Mucosa of rectum (tissue), 2 donors: ENCODE data around the gene PIKFYVE.

Experiments
- H3K27ac ChIP-seq, 2 donors: one replicate each; pipeline ENCODE4 v1.7.0; 2013; ENCODE audit warnings: inconsistent platforms in 2 of 2, low read depth in 2 of 2, low read length in 2 of 2
- H3K27me3 ChIP-seq, 2 donors: one replicate each; pipeline ENCODE4 v1.7.0; 2013; ENCODE audit warnings: low read length in 2 of 2; ENCODE audit not compliant: control insufficient read depth in 2 of 2, insufficient read depth in 2 of 2
- H3K36me3 ChIP-seq, 2 donors: one replicate each; pipeline ENCODE4 v1.7.0; 2013; ENCODE audit warnings: low read length in 2 of 2; ENCODE audit not compliant: control insufficient read depth in 2 of 2, insufficient read depth in 2 of 2
- H3K4me1 ChIP-seq, 2 donors: one replicate each; pipeline ENCODE4 v1.7.0; 2013; ENCODE audit warnings: low read length in 2 of 2, mild to moderate bottlenecking in 1 of 2; ENCODE audit not compliant: control insufficient read depth in 2 of 2, insufficient read depth in 2 of 2
- H3K4me3 ChIP-seq, 2 donors: one replicate each; pipeline ENCODE4 v1.7.0; 2013; ENCODE audit warnings: low read length in 2 of 2
- H3K9ac ChIP-seq, 2 donors: one replicate each; pipeline ENCODE4 v1.7.0; 2013; ENCODE audit warnings: low read length in 2 of 2, low read depth in 1 of 2, mild to moderate bottlenecking in 1 of 2
- H3K9me3 ChIP-seq, 2 donors: one replicate each; pipeline ENCODE4 v1.7.0; 2013; ENCODE audit warnings: low read length in 2 of 2; ENCODE audit not compliant: control insufficient read depth in 2 of 2
- donor health status: healthy.
- donor health status: Normal muscosa, but diverticular disease.

PIKFYVE gene

GRCh38 chr2:208356846-208357574 lies 91.0 kb downstream of the PIKFYVE start:
- Histone ChIP-seq H3K4me1 (no peaks in the 10 kb centered on the region), H3K27me3 (no peaks in the 10 kb centered on the region), H3K36me3 (peaks cover 25 to 32% of the 10 kb centered on the region in 2 donors), H3K27ac (no peak overlapping the region), H3K9me3 (no peaks in the 10 kb centered on the region), H3K9ac (no peak overlapping the region), H3K4me3 (no peak overlapping the region)

- Histone ChIP-seq H3K27ac (no peak overlapping the region), H3K27me3 (no peaks in the 10 kb centered on the region), H3K9ac (no peak overlapping the region), H3K9me3 (no peaks in the 10 kb centered on the region), H3K36me3 (peaks cover 9 to 13% of the 10 kb centered on the region in 2 donors), H3K4me3 (no peak overlapping the region), H3K4me1 (no peaks in the 10 kb centered on the region)
Measured at GRCh38 chr2:208358758-208359631, 92.9 kb downstream of the PIKFYVE start.

GRCh38 chr2:208359632-208359986 lies 93.6 kb downstream of the PIKFYVE start:
- Histone ChIP-seq H3K9me3 (no peaks in the 10 kb centered on the region), H3K4me3 (no peak overlapping the region), H3K4me1 (no peaks in the 10 kb centered on the region), H3K27me3 (no peaks in the 10 kb centered on the region), H3K36me3 (peaks cover 8 to 11% of the 10 kb centered on the region in 2 donors), H3K27ac (no peak overlapping the region), H3K9ac (no peak overlapping the region)

GRCh38 chr2:208360259-208361076 lies 94.4 kb downstream of the PIKFYVE start:
- Histone ChIP-seq H3K9me3 (no peaks in the 10 kb centered on the region), H3K9ac (no peak overlapping the region), H3K36me3 (peaks cover under 1 to 4% of the 10 kb centered on the region in 2 donors), H3K4me3 (no peak overlapping the region), H3K27me3 (no peaks in the 10 kb centered on the region), H3K27ac (no peak overlapping the region), H3K4me1 (no peaks in the 10 kb centered on the region)

GRCh38 chr2:208361077-208361441 lies 95.0 kb downstream of the PIKFYVE start:
- Histone ChIP-seq H3K4me1 (no peaks in the 10 kb centered on the region), H3K9me3 (no peaks in the 10 kb centered on the region), H3K9ac (no peak overlapping the region)

GRCh38 chr2:208363485-208363884 lies 97.4 kb downstream of the PIKFYVE start:
- Histone ChIP-seq H3K4me3 (no peak overlapping the region), H3K27ac (no peak overlapping the region), H3K9ac (no peak overlapping the region), H3K27me3 (no peaks in the 10 kb centered on the region), H3K36me3 (no peaks in the 10 kb centered on the region), H3K4me1 (no peaks in the 10 kb centered on the region), H3K9me3 (no peaks in the 10 kb centered on the region)

More at GRCh38 chr2:208361077-208361441, 95.0 kb downstream of the PIKFYVE start:
- Histone ChIP-seq H3K27me3 (no peaks in the 10 kb centered on the region), H3K4me3 (no peak overlapping the region), H3K27ac (no peak overlapping the region), H3K36me3 (peaks cover 0 to 4% of the 10 kb centered on the region in 2 donors)

GRCh38 chr2:208366215-208367127 lies 100.4 kb downstream of the PIKFYVE start:
- no peak overlapping the region for H3K27ac ChIP-seq
- no peak overlapping the region for H3K9ac ChIP-seq
- H3K4me1 ChIP-seq: no peaks in the 10 kb centered on the region
- peak overlapping the region in 1 of 2 donors; percentile 16 for H3K4me3 ChIP-seq
- no peaks in the 10 kb centered on the region for H3K9me3 ChIP-seq
- H3K27me3 ChIP-seq: no peaks in the 10 kb centered on the region
- no peaks in the 10 kb centered on the region for H3K36me3 ChIP-seq

- no peaks in the 10 kb centered on the region for H3K4me1 ChIP-seq
- no peaks in the 10 kb centered on the region for H3K9me3 ChIP-seq
- H3K4me3 ChIP-seq: no peak overlapping the region
- H3K27me3 ChIP-seq: no peaks in the 10 kb centered on the region
- no peak overlapping the region for H3K9ac ChIP-seq
- H3K27ac ChIP-seq: no peak overlapping the region
- H3K36me3 ChIP-seq: no peaks in the 10 kb centered on the region
Measured at GRCh38 chr2:208369091-208369490, 103.0 kb downstream of the PIKFYVE start.

- no peaks in the 10 kb centered on the region for H3K9me3 ChIP-seq
- no peak overlapping the region for H3K27ac ChIP-seq
Measured at GRCh38 chr2:208370881-208371633, 105.0 kb downstream of the PIKFYVE start.

More at GRCh38 chr2:208370881-208371633, 105.0 kb downstream of the PIKFYVE start:
- Histone ChIP-seq H3K4me1 (no peaks in the 10 kb centered on the region), H3K27me3 (no peaks in the 10 kb centered on the region), H3K36me3 (no peaks in the 10 kb centered on the region), H3K9ac (no peak overlapping the region), H3K4me3 (no peak overlapping the region)
